ENCODE data around the gene PFKFB4.

Gene PFKFB4

GRCh38 chr3:48595075-48595525, 38.5 kb upstream of the PFKFB4 start, which contains the start of gene COL7A1:
TSS of gene COL7A1 (minus strand) at chr3:48595329. CDS start at chr3:48595159, 170 bp downstream.
- no peak within 1 kb of the TSS for H3K9ac ChIP-seq (ENCODE audit: low read length)
- no peaks in the 10 kb centered on the region for H3K9me3 ChIP-seq (ENCODE audit: low read length)
- peaks cover 18% of the 10 kb centered on the region for H3K4me1 ChIP-seq (ENCODE audit: insufficient read depth, low read length)
- peak within 1 kb of the TSS; percentile 25 to 38 for H3K4me3 ChIP-seq (ENCODE audit: low read depth in 1 of 2, low read length in 2 of 2)
- peaks cover 19% of the 10 kb centered on the region for H3K36me3 ChIP-seq (ENCODE audit: insufficient read depth, low read length)
- H3K27ac ChIP-seq (ENCODE audit: low read depth, low read length) = no peak within 1 kb of the TSS
- H3K27me3 ChIP-seq (ENCODE audit: control insufficient read depth in 1 of 2, insufficient read depth in 2 of 2, low read length in 2 of 2) = peaks cover 0 to 13% of the 10 kb centered on the region in 2 donors

GRCh38 chr3:48594417-48595049, 37.9 kb upstream of the PFKFB4 start:
- no peaks in the 10 kb centered on the region for H3K9me3 ChIP-seq (ENCODE audit: low read length)
- no peak overlapping the region for H3K27ac ChIP-seq (ENCODE audit: low read depth, low read length)
- peaks cover 18% of the 10 kb centered on the region for H3K4me1 ChIP-seq (ENCODE audit: insufficient read depth, low read length)
- H3K36me3 ChIP-seq (ENCODE audit: insufficient read depth, low read length) = peaks cover 13% of the 10 kb centered on the region
- H3K4me3 ChIP-seq (ENCODE audit: low read depth in 1 of 2, low read length in 2 of 2) = peak overlapping the region; percentile 25 to 38
- H3K9ac ChIP-seq (ENCODE audit: low read length) = no peak overlapping the region
- peaks cover 0 to 13% of the 10 kb centered on the region in 2 donors for H3K27me3 ChIP-seq (ENCODE audit: control insufficient read depth in 1 of 2, insufficient read depth in 2 of 2, low read length in 2 of 2)

GRCh38 chr3:48593337-48593736, 36.7 kb upstream of the PFKFB4 start:
- no peak overlapping the region for H3K27ac ChIP-seq (ENCODE audit: low read depth, low read length)
- peaks cover 9% of the 10 kb centered on the region for H3K4me1 ChIP-seq (ENCODE audit: insufficient read depth, low read length)
- no peak overlapping the region for H3K4me3 ChIP-seq (ENCODE audit: low read depth in 1 of 2, low read length in 2 of 2)
- peaks cover 0 to 13% of the 10 kb centered on the region in 2 donors for H3K27me3 ChIP-seq (ENCODE audit: control insufficient read depth in 1 of 2, insufficient read depth in 2 of 2, low read length in 2 of 2)
- H3K9ac ChIP-seq (ENCODE audit: low read length) = no peak overlapping the region
- peaks cover 7% of the 10 kb centered on the region for H3K36me3 ChIP-seq (ENCODE audit: insufficient read depth, low read length)
- no peaks in the 10 kb centered on the region for H3K9me3 ChIP-seq (ENCODE audit: low read length)

GRCh38 chr3:48592519-48593087, 36.0 kb upstream of the PFKFB4 start:
- no peak overlapping the region for H3K9ac ChIP-seq (ENCODE audit: low read length)
- peaks cover 3% of the 10 kb centered on the region for H3K36me3 ChIP-seq (ENCODE audit: insufficient read depth, low read length)
- H3K4me1 ChIP-seq (ENCODE audit: insufficient read depth, low read length) = peaks cover 9% of the 10 kb centered on the region
- H3K4me3 ChIP-seq (ENCODE audit: low read depth in 1 of 2, low read length in 2 of 2) = no peak overlapping the region
- H3K9me3 ChIP-seq (ENCODE audit: low read length) = no peaks in the 10 kb centered on the region
- peaks cover 0 to 13% of the 10 kb centered on the region in 2 donors for H3K27me3 ChIP-seq (ENCODE audit: control insufficient read depth in 1 of 2, insufficient read depth in 2 of 2, low read length in 2 of 2)
- no peak overlapping the region for H3K27ac ChIP-seq (ENCODE audit: low read depth, low read length)

GRCh38 chr3:48591886-48592518, 35.4 kb upstream of the PFKFB4 start:
- H3K27me3 ChIP-seq (ENCODE audit: control insufficient read depth in 1 of 2, insufficient read depth in 2 of 2, low read length in 2 of 2) = peaks cover 0 to 13% of the 10 kb centered on the region in 2 donors
- H3K9me3 ChIP-seq (ENCODE audit: low read length) = no peaks in the 10 kb centered on the region
- H3K27ac ChIP-seq (ENCODE audit: low read depth, low read length) = no peak overlapping the region
- no peak overlapping the region for H3K9ac ChIP-seq (ENCODE audit: low read length)
- H3K36me3 ChIP-seq (ENCODE audit: insufficient read depth, low read length) = no peaks in the 10 kb centered on the region
- H3K4me1 ChIP-seq (ENCODE audit: insufficient read depth, low read length) = peaks cover 9% of the 10 kb centered on the region
- H3K4me3 ChIP-seq (ENCODE audit: low read depth in 1 of 2, low read length in 2 of 2) = no peak overlapping the region

GRCh38 chr3:48591436-48591835, 34.8 kb upstream of the PFKFB4 start:
- H3K9me3 ChIP-seq (ENCODE audit: low read length) = no peaks in the 10 kb centered on the region
- H3K27ac ChIP-seq (ENCODE audit: low read depth, low read length) = no peak overlapping the region
- peaks cover 0 to 13% of the 10 kb centered on the region in 2 donors for H3K27me3 ChIP-seq (ENCODE audit: control insufficient read depth in 1 of 2, insufficient read depth in 2 of 2, low read length in 2 of 2)
- H3K9ac ChIP-seq (ENCODE audit: low read length) = no peak overlapping the region
- H3K4me3 ChIP-seq (ENCODE audit: low read depth in 1 of 2, low read length in 2 of 2) = no peak overlapping the region
- H3K4me1 ChIP-seq (ENCODE audit: insufficient read depth, low read length) = peaks cover 9% of the 10 kb centered on the region
- no peaks in the 10 kb centered on the region for H3K36me3 ChIP-seq (ENCODE audit: insufficient read depth, low read length)

GRCh38 chr3:48588230-48588629, 31.6 kb upstream of the PFKFB4 start:
- Histone ChIP-seq H3K27me3 (ENCODE audit: control insufficient read depth in 1 of 2, insufficient read depth in 2 of 2, low read length in 2 of 2) (peaks cover 0 to 5% of the 10 kb centered on the region in 2 donors), H3K36me3 (ENCODE audit: insufficient read depth, low read length) (no peaks in the 10 kb centered on the region), H3K4me1 (ENCODE audit: insufficient read depth, low read length) (no peaks in the 10 kb centered on the region)

GRCh38 chr3:48587686-48588085, 31.1 kb upstream of the PFKFB4 start:
- no peaks in the 10 kb centered on the region for H3K36me3 ChIP-seq (ENCODE audit: insufficient read depth, low read length)
- H3K27ac ChIP-seq (ENCODE audit: low read depth, low read length) = no peak overlapping the region
- H3K4me3 ChIP-seq (ENCODE audit: low read depth in 1 of 2, low read length in 2 of 2) = no peak overlapping the region
- no peaks in the 10 kb centered on the region for H3K4me1 ChIP-seq (ENCODE audit: insufficient read depth, low read length)
- no peaks in the 10 kb centered on the region for H3K9me3 ChIP-seq (ENCODE audit: low read length)
- H3K9ac ChIP-seq (ENCODE audit: low read length) = no peak overlapping the region
- H3K27me3 ChIP-seq (ENCODE audit: control insufficient read depth in 1 of 2, insufficient read depth in 2 of 2, low read length in 2 of 2) = no peaks in the 10 kb centered on the region

More at GRCh38 chr3:48588230-48588629, 31.6 kb upstream of the PFKFB4 start:
- Histone ChIP-seq H3K9ac (ENCODE audit: low read length) (no peak overlapping the region), H3K4me3 (ENCODE audit: low read depth in 1 of 2, low read length in 2 of 2) (no peak overlapping the region), H3K27ac (ENCODE audit: low read depth, low read length) (no peak overlapping the region), H3K9me3 (ENCODE audit: low read length) (no peaks in the 10 kb centered on the region)

- no peaks in the 10 kb centered on the region for H3K36me3 ChIP-seq (ENCODE audit: insufficient read depth, low read length)
These were observed 28.8 kb upstream of the PFKFB4 start for GRCh38 chr3:48585411-48585810.

GRCh38 chr3:48584836-48585235, 28.2 kb upstream of the PFKFB4 start:
- no peaks in the 10 kb centered on the region for H3K4me1 ChIP-seq (ENCODE audit: insufficient read depth, low read length)
- no peaks in the 10 kb centered on the region for H3K27me3 ChIP-seq (ENCODE audit: control insufficient read depth in 1 of 2, insufficient read depth in 2 of 2, low read length in 2 of 2)
- no peak overlapping the region for H3K4me3 ChIP-seq (ENCODE audit: low read depth in 1 of 2, low read length in 2 of 2)
- H3K9ac ChIP-seq (ENCODE audit: low read length) = no peak overlapping the region
- H3K27ac ChIP-seq (ENCODE audit: low read depth, low read length) = no peak overlapping the region
- no peaks in the 10 kb centered on the region for H3K36me3 ChIP-seq (ENCODE audit: insufficient read depth, low read length)
- no peaks in the 10 kb centered on the region for H3K9me3 ChIP-seq (ENCODE audit: low read length)

More at GRCh38 chr3:48585411-48585810, 28.8 kb upstream of the PFKFB4 start:
- Histone ChIP-seq H3K4me1 (ENCODE audit: insufficient read depth, low read length) (no peaks in the 10 kb centered on the region), H3K9me3 (ENCODE audit: low read length) (no peaks in the 10 kb centered on the region), H3K9ac (ENCODE audit: low read length) (no peak overlapping the region), H3K27ac (ENCODE audit: low read depth, low read length) (no peak overlapping the region), H3K4me3 (ENCODE audit: low read depth in 1 of 2, low read length in 2 of 2) (no peak overlapping the region), H3K27me3 (ENCODE audit: control insufficient read depth in 1 of 2, insufficient read depth in 2 of 2, low read length in 2 of 2) (no peaks in the 10 kb centered on the region)

- H3K27me3 ChIP-seq (ENCODE audit: control insufficient read depth in 1 of 2, insufficient read depth in 2 of 2, low read length in 2 of 2) = no peaks in the 10 kb centered on the region
- H3K9ac ChIP-seq (ENCODE audit: low read length) = no peak overlapping the region
- no peak overlapping the region for H3K4me3 ChIP-seq (ENCODE audit: low read depth in 1 of 2, low read length in 2 of 2)
- H3K36me3 ChIP-seq (ENCODE audit: insufficient read depth, low read length) = no peaks in the 10 kb centered on the region
- H3K4me1 ChIP-seq (ENCODE audit: insufficient read depth, low read length) = no peaks in the 10 kb centered on the region
- no peak overlapping the region for H3K27ac ChIP-seq (ENCODE audit: low read depth, low read length)
- no peaks in the 10 kb centered on the region for H3K9me3 ChIP-seq (ENCODE audit: low read length)
These were observed 25.2 kb upstream of the PFKFB4 start for GRCh38 chr3:48581621-48582481.
